ENCODE measurements around the gene ALDOC. TPM values are rescaled to one million over a fixed set of nuclear protein-coding genes. Genes with fewer than 3 reads are reported as not detected.

Gene ALDOC
- total RNA-seq, 1 donor = 28.9 TPM

DNA sequence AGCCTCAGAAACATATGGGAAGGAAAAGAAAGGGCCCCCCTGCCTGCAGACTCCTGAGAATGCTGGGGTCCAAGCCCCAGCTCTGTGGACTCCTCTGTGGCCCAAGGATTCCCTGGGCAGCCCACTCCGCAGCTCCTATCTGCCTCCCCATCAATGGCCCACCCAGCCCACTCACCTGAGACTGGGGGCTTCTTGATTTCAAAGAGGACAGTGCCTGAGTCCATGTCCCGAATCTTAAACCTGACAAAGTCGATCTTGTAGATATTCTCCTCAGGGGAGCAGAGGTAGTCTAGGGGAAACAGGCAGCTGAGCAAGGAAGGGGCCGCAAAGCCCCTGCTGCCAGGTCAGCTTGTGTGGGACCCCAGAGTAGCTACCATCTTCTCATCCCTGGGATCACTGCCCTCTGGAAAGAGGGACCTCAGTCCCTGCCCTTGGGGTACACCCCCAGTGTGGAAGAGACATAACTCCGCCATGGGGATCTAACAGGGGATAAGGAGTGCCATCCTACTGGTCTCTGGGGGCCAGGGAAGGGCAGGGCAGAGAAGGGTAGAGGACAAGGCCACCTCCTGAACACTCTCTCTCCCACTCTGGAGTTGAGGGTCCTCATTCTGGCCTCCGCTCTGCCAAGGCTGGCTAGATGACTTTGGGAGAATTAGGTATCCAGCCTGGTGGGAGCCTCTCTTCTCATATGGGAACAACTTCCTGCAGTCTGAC, 28.1 kb downstream of the ALDOC start:
- no peak for DNase-seq (ENCODE audit: low read depth)
- no peak overlapping the region for H3K4me3 ChIP-seq (ENCODE audit: low read depth, low read length)
- TF ChIP-seq, protein P1, sequence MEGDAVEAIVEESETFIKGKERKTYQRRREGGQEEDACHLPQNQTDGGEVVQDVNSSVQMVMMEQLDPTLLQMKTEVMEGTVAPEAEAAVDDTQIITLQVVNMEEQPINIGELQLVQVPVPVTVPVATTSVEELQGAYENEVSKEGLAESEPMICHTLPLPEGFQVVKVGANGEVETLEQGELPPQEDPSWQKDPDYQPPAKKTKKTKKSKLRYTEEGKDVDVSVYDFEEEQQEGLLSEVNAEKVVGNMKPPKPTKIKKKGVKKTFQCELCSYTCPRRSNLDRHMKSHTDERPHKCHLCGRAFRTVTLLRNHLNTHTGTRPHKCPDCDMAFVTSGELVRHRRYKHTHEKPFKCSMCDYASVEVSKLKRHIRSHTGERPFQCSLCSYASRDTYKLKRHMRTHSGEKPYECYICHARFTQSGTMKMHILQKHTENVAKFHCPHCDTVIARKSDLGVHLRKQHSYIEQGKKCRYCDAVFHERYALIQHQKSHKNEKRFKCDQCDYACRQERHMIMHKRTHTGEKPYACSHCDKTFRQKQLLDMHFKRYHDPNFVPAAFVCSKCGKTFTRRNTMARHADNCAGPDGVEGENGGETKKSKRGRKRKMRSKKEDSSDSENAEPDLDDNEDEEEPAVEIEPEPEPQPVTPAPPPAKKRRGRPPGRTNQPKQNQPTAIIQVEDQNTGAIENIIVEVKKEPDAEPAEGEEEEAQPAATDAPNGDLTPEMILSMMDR (IDR thresholded peaks at IDR 0.05; ENCODE audit: insufficient read depth, low read depth, low read length) = no peak

DNA sequence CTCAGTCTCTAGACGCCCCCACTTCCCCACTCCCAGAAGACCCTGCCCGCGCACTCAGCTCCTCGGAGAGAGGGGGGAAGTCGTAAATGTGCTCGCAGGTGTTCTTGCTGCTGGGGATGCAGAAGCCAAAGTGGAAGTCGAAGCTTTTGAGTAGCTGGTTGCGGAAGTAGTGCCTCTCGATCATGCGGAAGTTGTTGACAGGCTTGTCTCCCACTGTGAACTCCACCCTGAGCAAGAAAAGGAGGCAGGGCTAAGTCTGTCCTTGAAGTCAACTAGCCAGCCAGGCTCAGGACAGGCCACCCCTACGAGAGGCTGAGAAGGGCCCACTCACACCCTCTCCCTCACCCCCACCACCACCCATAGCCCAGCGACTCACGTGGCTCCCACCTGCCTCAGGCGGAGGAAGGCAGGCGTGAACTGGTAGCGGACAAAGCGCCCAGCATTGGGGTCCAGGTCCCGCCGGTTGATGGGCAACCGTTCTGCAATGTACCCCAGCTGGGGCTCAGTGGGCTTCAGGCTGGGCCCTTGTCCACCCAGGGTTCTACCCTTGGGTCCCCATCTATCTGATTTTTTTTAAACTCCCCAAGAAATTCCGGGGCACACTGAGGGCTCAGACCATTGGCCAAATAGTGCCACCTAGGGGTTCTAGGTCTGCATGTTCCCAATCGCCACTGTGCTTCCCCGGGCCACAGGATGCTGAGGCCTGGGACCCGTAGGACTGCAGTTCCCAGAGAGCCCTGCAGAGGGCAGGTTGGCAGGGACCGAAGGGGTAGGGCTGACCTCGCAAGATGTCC, 28.9 kb downstream of the ALDOC start:
- peak; percentile 66 for DNase-seq (ENCODE audit: low read depth)
- H3K4me3 ChIP-seq (ENCODE audit: low read depth, low read length) = no peak overlapping the region
- TF ChIP-seq, protein P1 (IDR thresholded peaks at IDR 0.05; ENCODE audit: insufficient read depth, low read depth, low read length) = peak; percentile 99

DNA sequence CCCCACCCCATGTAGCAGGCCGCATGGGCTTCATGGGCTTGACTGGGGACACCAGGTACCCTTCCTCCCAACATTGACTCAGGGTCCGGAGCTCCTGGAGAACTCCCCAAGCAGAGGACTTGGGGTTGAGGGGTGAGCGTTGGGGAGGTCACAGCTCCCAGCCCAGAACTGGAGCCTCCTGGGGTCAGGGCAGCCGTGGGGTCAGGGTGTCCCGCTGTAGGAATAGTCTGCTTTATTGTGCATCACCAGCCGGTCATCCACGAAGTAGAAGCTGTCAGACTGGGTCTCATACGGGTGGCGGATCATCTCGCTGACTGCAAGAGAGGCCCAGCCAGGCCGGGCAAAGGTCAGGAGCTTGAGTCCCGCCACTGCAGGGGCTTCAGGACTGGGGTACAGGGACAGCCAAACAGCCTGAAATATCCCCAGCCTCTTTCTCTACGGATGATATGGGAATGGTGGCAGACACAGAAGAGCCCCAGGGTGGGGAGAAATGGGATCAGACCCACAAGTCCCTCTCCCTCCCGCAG, 29.5 kb downstream of the ALDOC start:
- no peak for DNase-seq (ENCODE audit: low read depth)
- no peak overlapping the region for H3K4me3 ChIP-seq (ENCODE audit: low read depth, low read length)
- TF ChIP-seq, protein P1 (IDR thresholded peaks at IDR 0.05; ENCODE audit: insufficient read depth, low read depth, low read length) = no peak

DNA sequence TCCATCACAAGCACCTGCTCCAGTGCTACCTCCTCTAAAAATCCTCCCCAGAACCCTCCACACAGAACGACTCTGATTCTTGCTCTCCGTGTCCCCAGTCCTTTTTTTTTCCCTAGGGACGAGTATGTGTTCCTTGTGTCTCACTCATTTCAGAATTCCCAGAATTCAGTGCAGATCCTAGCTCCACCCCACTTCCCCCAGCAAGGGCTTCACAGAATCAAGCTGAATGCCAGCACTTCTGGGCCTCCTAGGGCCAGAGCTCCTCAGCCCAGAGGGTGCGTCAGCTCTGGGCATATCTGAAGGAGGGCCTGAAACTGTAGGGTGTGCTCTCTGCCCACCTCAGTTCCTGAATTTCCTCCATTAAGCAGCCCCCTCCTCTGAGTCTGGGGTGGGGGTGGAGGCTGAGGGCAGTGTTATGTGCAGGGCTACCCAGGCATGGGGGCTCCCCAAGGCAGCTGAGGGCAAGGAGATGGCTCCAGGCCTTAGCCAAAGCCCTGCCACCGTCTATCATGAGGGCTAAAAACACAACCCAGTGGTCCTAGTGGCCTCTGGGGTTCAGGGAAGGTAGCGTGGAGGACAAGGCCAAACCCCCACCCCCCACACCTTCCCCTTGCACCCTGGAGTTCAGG, 30.8 kb downstream of the ALDOC start:
- no peak overlapping the region for H3K4me3 ChIP-seq (ENCODE audit: low read depth, low read length)
- TF ChIP-seq, protein P1 (IDR thresholded peaks at IDR 0.05; ENCODE audit: insufficient read depth, low read depth, low read length) = no peak
- no peak for DNase-seq (ENCODE audit: low read depth)

DNA sequence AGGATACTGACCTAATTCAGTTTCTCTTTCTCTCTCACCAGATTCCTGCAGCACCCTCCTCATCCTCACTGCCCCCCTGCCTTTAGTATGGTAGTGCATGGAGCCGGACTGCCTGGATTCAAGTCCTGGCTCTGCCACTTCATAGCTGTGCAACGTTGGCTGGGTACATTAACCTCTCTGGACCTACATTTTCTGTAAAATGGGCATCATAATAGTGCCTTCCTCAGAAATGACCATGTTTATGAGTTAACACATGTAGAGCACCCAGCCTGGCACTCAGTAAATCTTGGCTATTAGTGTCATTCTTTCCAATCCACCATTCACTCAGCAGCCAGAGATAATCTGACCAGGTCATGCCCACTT, 31.6 kb downstream of the ALDOC start:
- DNase-seq (ENCODE audit: low read depth) = no peak
- TF ChIP-seq, protein P1 (IDR thresholded peaks at IDR 0.05; ENCODE audit: insufficient read depth, low read depth, low read length) = no peak
- no peak overlapping the region for H3K4me3 ChIP-seq (ENCODE audit: low read depth, low read length)

DNA sequence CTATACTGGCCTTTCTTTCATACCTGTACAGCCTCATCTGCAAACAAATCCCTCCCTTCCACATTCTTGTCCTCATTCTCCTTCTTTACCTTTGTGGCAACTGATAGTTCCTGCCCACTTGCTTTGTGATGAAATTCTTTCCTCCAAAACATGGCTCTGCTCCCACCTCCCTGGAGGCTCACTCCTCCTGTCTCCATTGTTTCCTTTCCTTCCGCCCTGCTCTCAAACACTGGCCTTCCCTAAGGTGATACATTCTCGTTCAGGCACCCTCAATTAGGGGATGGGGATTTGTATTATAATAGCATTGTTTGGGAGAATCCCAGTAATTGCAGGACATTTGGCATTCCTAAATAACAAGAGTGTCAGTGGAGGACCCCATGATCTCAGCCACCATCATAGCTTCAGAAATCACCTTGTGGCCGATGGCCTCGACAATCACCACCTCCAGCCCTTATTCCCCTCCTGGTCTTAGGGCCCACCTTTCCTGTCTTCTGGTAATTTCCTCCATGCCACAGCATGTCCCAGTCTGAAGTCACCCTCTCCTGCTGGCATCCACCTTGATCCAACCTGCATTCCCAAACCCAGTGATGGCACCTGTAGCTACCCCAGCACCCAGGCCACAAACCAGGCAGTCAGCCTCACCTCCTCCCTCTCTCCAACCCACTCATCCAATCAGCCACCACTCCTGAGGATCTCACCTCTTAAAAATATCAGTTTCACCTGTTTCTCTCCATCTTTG, 32.1 kb downstream of the ALDOC start:
- no peak overlapping the region for H3K4me3 ChIP-seq (ENCODE audit: low read depth, low read length)
- no peak for DNase-seq (ENCODE audit: low read depth)
- TF ChIP-seq, protein P1 (IDR thresholded peaks at IDR 0.05; ENCODE audit: insufficient read depth, low read depth, low read length) = no peak
